Osteocyte (in vitro differentiated cells): Measurements from ENCODE around the gene SH2B2. TPM values are rescaled to one million over a fixed set of nuclear protein-coding genes. Genes with fewer than 3 reads are reported as not detected.

Source experiments
- DNase-seq: peaks from one replicate; pipeline ENCODE4 v3.0.0; 2021; ENCODE audit warnings: mixed read lengths; ENCODE audit not compliant: unreplicated experiment; ENCODE audit errors: extremely low spot score
- H3K27ac Mint-ChIP-seq: one replicate; pipeline ENCODE4 v1.8.0; 2021; ENCODE audit warnings: mild to moderate bottlenecking, mixed read lengths; ENCODE audit not compliant: unreplicated experiment
- H3K27me3 Mint-ChIP-seq: one replicate; pipeline ENCODE4 v1.8.0; 2021; ENCODE audit warnings: mixed read lengths; ENCODE audit not compliant: unreplicated experiment
- H3K36me3 Mint-ChIP-seq: one replicate; pipeline ENCODE4 v1.8.0; 2021; ENCODE audit warnings: mixed read lengths; ENCODE audit not compliant: unreplicated experiment
- H3K4me1 Mint-ChIP-seq: one replicate; pipeline ENCODE4 v1.8.0; 2021; ENCODE audit warnings: mixed read lengths; ENCODE audit not compliant: unreplicated experiment
- H3K4me3 Mint-ChIP-seq: one replicate; pipeline ENCODE4 v1.8.0; 2021; ENCODE audit warnings: mild to moderate bottlenecking, moderate library complexity, mixed read lengths; ENCODE audit not compliant: unreplicated experiment
- H3K9me3 Mint-ChIP-seq: one replicate; pipeline ENCODE4 v1.8.0; 2021; ENCODE audit warnings: mixed read lengths; ENCODE audit not compliant: unreplicated experiment
- total RNA-seq: library from RNA; stranded (reverse); gene quantifications from 2 replicates; pipeline ENCODE4 v1.2.1, GENCODE V29; 2021
- TF ChIP-seq, protein P1 (sequence below): fragments of 200-600 bp; sonication (generic); IDR thresholded peaks from 2 replicates; pipeline ENCODE4 v1.5.0; 2021; ENCODE audit warnings: antibody characterized with exemption, mild to moderate bottlenecking, moderate library complexity

The SH2B2 gene
- total RNA-seq, 1 donor from 2014 or later = 8.3 TPM

DNA sequence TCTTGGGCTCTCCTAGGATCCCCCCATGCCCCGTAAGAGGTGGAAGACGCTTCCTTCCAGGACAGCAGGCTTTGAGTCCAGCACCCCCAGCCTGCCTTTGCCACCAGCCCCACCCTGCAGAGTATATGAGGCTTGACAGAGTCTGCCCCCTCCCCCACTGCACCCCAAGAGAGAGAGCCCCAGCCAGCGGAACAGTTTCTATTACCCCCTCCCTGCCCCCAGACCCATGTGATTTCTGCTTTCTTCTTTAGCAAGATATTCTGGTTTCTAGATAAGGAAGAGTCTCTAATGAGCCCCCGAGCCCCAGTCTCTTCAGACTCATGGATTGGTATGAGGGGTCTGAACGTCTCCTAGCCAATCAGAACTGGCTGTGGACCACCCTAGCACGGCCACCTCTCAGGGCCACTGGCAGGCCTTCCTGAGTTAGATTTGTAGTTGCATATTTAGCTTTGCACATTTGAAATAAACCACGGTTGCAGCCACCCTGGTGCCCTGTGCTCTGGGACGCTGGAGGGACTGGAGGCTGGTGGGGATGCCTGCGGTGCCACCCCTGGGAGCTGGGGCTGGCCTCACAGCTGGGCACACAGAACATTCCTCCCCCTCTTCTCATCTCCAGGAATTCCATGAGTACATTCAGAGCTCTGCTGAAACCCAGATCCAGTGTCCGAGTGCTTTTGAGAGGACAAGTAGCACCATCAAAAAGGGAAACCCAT is 3.0 kb upstream of the SH2B2 start:
- Mint-ChIP-seq H3K4me3 (no peak overlapping the region), H3K27ac (no peak overlapping the region), H3K27me3 (no peaks in the 10 kb centered on the region), H3K4me1 (peaks cover 20% of the 10 kb centered on the region), H3K9me3 (no peaks in the 10 kb centered on the region), H3K36me3 (no peaks in the 10 kb centered on the region)
- no peak for DNase-seq
- TF ChIP-seq, protein P1, sequence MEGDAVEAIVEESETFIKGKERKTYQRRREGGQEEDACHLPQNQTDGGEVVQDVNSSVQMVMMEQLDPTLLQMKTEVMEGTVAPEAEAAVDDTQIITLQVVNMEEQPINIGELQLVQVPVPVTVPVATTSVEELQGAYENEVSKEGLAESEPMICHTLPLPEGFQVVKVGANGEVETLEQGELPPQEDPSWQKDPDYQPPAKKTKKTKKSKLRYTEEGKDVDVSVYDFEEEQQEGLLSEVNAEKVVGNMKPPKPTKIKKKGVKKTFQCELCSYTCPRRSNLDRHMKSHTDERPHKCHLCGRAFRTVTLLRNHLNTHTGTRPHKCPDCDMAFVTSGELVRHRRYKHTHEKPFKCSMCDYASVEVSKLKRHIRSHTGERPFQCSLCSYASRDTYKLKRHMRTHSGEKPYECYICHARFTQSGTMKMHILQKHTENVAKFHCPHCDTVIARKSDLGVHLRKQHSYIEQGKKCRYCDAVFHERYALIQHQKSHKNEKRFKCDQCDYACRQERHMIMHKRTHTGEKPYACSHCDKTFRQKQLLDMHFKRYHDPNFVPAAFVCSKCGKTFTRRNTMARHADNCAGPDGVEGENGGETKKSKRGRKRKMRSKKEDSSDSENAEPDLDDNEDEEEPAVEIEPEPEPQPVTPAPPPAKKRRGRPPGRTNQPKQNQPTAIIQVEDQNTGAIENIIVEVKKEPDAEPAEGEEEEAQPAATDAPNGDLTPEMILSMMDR = no peak

DNA sequence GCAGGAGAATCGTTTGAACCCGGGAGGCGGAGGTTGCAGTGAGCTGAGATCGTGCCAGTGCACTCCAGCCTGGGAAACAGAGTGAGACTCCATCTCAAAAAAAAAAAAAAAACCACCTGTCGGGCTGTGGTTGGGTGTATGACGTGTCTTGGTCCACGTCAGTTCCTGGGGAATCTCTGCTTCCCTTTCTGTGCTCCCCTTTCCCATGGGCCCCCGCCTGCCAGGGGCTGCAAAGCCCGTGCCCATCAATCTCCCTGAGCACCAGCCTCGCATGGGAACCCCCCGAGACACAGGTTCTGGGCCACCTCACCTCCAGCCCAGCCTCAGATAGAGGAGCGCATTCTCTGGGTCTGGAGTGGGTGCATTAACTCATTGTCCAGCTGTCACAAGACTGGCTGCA is 2.3 kb upstream of the SH2B2 start:
- Mint-ChIP-seq H3K36me3 (no peaks in the 10 kb centered on the region), H3K4me3 (no peak overlapping the region), H3K27me3 (no peaks in the 10 kb centered on the region), H3K9me3 (no peaks in the 10 kb centered on the region), H3K4me1 (peaks cover 24% of the 10 kb centered on the region), H3K27ac (no peak overlapping the region)
- DNase-seq = no peak
- TF ChIP-seq, protein P1 = no peak

DNA sequence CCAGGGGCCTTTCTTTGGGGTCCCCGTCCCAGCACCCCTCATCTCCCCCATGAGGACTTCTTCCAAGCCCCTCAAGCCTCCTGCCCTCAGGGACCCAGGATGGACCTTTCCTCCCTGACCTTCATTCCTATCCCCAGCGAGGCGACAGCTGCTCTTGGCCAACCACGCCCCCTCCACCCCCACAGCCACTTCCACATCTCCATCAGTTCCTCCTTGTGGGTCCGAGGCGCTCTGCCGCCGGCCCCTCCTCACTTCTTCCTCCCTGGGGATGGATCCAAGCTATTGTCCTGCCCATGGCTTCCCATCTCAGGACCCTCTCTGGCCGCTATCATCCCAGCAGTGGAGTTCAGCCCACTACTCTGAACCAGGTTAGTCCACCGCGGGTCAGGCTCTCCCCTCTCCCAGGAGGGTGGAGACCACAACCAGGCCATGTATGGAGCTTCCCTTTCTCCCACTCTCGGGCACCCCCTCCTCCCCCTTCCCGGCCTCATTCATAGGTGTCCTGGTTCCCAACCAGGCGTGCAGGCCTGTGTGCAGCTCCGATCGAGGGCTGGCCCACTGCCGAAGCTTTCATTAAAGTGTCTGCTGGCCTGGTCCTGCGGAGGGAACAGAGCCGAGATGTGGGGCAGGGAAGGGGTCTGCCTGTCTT is 1.7 kb upstream of the SH2B2 start:
- no peak overlapping the region for H3K27ac Mint-ChIP-seq
- DNase-seq = no peak
- TF ChIP-seq, protein P1 = no peak
- peaks cover 24% of the 10 kb centered on the region for H3K4me1 Mint-ChIP-seq
- H3K9me3 Mint-ChIP-seq = no peaks in the 10 kb centered on the region
- no peaks in the 10 kb centered on the region for H3K36me3 Mint-ChIP-seq
- peak overlapping the region; percentile 47 for H3K4me3 Mint-ChIP-seq
- H3K27me3 Mint-ChIP-seq = no peaks in the 10 kb centered on the region

DNA sequence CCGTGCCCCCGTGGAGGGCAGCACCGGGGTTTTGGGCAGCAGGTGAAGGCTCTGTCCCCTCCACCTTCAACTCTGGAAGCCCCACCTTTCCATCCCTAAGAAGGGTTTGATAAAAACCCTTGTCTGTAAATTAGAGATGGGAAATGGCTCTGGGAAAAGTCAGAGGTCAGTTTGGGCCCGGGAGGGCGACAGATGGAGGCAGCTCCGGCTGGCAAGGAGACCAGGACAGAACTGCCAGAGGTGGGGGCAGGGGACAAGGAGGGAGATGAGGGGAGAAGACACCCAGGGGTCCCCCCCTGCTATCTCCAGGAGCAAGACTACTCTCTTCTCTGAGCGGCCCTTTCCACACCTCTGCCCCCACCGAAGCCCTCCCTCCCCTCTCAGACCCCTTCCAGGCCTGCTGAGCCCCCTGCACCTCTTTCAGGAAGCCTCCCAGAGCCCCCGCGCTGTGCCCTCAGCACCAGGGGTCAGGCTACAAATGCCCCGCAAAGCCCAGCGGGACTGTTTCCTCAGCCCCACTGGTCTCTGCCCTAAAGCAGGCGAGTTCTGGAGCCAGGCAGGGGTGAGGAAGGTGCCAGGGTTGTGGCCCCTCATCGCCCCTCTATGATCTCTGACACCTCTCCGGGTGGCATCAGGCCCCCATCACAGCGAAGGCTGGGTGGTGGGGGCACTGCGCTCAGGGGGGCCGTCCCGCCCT is 980 bp upstream of the SH2B2 start:
- Mint-ChIP-seq H3K4me1 (peaks cover 24% of the 10 kb centered on the region), H3K9me3 (no peaks in the 10 kb centered on the region), H3K27me3 (no peaks in the 10 kb centered on the region), H3K36me3 (no peaks in the 10 kb centered on the region), H3K4me3 (peak overlapping the region; percentile 69), H3K27ac (no peak overlapping the region)
- DNase-seq = no peak
- TF ChIP-seq, protein P1 = no peak
